ES-I3 (cell line): ENCODE results near the gene ZNG1A.
"Not testable (repeated sequence)": the region's sequence is repeated elsewhere in the genome, so short reads cannot be mapped to it uniquely, and the experiment has no call there.

Experiments used
- H3K36me3 ChIP-seq: 2 replicates; pipeline ENCODE4 v1.6.1; 2013; ENCODE audit warnings: mild to moderate bottlenecking, low read length, control low read depth, moderate library complexity; ENCODE audit not compliant: insufficient read depth
- H3K4me1 ChIP-seq: 2 replicates; pipeline ENCODE4 v1.6.1; 2013; ENCODE audit warnings: mild to moderate bottlenecking, control low read depth, low read length; ENCODE audit not compliant: insufficient read depth
- H3K9ac ChIP-seq: 2 replicates; pipeline ENCODE4 v1.6.1; 2013; ENCODE audit warnings: low read depth, mild to moderate bottlenecking, low read length, moderate library complexity
- H3K9me3 ChIP-seq: 2 replicates; pipeline ENCODE4 v1.6.1; 2013; ENCODE audit warnings: mild to moderate bottlenecking, low read length, moderate library complexity; ENCODE audit not compliant: control insufficient read depth, insufficient read depth

The ZNG1A gene

DNA sequence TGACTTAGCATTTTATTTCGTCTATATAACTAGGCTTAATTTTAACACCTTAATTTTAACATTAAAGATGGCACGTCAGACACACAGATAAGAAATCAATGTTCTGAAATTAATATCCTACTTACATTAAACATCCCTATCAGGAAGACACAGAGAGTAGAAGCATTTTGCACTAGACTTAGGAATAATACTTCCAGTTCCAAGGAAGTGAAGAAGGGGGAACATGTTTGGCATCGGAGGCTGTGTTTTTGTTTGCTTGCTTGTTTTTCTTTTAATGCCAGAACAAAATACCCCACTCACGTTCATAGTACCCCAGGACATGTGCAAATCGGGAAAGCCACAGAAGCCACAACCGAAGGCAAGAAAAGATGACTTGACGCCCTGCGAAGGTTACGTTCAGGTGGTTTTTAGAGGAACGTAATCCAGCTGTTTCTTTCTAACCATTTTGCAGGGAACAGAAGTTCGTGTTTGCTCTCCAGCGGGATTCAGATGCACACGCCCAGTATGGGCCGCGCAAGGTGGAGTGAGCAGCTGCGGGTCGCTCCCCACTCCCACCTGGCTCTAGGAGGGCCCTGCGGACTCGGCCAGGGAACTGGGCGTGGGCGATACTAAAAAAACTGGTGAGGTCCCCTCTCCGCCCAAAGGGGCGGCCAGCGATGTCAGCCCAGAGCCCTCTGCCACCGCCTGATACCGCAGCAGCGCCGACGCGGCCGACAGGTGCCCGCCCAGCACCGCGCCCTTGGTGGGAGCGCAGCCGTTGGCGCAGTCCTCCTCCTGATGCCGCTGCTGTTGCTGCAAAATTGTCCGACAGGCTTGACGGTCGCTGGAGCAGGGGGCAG is 62.4 kb downstream of the ZNG1A start:
- H3K4me1 ChIP-seq, H3K9ac ChIP-seq, H3K36me3 ChIP-seq: not testable (repeated sequence)

DNA sequence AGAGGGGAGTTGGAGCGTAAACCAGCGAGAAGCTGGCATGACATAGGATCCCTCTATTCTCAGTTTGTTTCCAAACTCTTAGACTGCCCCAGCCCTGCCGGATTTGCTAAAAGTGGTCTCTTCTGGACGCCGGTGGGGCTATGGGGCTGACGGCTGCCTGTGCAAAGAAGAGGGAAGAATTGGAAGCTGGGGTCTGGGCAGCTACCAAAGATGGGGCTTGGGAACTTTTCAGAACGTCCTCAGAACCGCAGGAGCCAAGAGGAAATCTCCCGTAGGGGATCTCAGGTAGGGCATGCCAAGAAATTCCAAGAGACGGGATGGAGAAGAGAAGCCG is 63.8 kb downstream of the ZNG1A start:
- H3K36me3 ChIP-seq, H3K4me1 ChIP-seq, H3K9me3 ChIP-seq: not testable (repeated sequence)
- peak overlapping the region; percentile 33; the same call in 1 of the 2 replicates for H3K9ac ChIP-seq

More for the DNA sequence above, 62.4 kb downstream of the ZNG1A start:
- not testable (repeated sequence) for H3K9me3 ChIP-seq

- not testable (repeated sequence) for H3K9me3 ChIP-seq, H3K4me1 ChIP-seq, H3K36me3 ChIP-seq
- peak overlapping the region; percentile 47; the same call in 1 of the 2 replicates for H3K9ac ChIP-seq
Measured at GRCh38 chr9:114267-115117, 64.4 kb downstream of the ZNG1A start.

GRCh38 chr9:113468-114266 is 65.2 kb downstream of the ZNG1A start:
- H3K36me3 ChIP-seq, H3K9me3 ChIP-seq, H3K4me1 ChIP-seq: not testable (repeated sequence)
- H3K9ac ChIP-seq: peak overlapping the region; percentile 47; the same call in 1 of the 2 replicates

GRCh38 chr9:112589-113467 is 66.0 kb downstream of the ZNG1A start:
- not testable (repeated sequence) for H3K4me1 ChIP-seq, H3K36me3 ChIP-seq, H3K9me3 ChIP-seq, H3K9ac ChIP-seq

DNA sequence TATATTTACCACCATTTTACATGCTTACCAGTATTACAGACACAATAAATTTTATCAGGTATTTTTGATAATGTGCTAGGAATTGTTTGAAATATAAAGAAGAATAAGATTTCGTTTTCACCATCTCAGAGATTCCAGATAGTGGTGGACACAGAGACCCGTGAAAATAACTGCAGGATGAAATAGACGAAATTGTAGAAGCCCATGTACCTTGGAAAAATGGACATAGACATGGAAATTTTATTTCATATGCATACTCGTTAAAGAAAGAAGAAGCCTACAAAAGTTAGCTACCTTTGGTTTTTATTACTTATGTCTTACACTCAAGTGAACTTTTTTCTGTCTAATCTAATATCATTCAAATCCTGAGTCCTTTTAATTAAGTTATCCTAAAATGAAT is 68.2 kb downstream of the ZNG1A start:
- H3K9ac ChIP-seq, H3K4me1 ChIP-seq, H3K9me3 ChIP-seq, H3K36me3 ChIP-seq: not testable (repeated sequence)

DNA sequence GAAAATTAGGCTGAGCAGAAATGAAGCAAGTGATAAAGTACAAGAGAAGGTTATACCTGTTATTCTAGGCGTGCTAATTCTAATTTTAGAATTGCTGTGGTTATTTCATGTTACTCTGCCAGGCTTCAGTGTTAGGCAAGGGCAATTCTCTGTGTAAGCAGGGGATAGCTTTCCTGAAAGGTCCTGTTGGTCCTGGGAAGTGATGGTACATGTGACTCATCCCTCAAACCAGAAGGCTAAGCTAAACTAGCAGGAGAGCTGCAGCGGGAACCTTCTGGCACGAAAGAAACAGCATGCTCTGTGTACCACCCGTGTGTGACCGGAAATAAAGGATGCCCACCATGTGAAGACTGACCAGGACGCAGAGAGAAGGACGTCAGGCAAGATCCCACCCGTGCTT is 69.3 kb downstream of the ZNG1A start:
- H3K9ac ChIP-seq, H3K9me3 ChIP-seq, H3K4me1 ChIP-seq, H3K36me3 ChIP-seq: not testable (repeated sequence)

- H3K4me1 ChIP-seq, H3K9me3 ChIP-seq, H3K9ac ChIP-seq, H3K36me3 ChIP-seq: not testable (repeated sequence)
Measured at GRCh38 chr9:108742-109495, 69.9 kb downstream of the ZNG1A start.

DNA sequence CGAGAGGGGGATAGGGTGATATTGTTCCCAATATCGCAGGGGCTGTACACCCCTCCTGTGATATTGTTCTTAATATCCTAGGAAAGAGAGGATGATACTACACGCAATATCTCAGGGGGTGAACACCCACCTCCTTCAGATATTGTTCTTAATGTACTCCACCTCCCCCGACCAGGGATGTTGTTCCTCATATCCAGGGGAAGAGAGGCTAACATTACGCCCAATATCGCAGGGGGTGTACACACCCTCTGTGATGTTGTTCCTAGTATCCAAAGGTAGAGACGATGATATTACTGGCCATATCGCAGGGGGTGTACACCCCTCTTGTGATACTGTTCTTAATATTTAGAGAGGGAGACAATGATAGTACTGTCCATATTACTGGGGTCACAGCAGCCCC is 72.9 kb downstream of the ZNG1A start:
- not testable (repeated sequence) for H3K36me3 ChIP-seq, H3K9me3 ChIP-seq, H3K9ac ChIP-seq, H3K4me1 ChIP-seq

DNA sequence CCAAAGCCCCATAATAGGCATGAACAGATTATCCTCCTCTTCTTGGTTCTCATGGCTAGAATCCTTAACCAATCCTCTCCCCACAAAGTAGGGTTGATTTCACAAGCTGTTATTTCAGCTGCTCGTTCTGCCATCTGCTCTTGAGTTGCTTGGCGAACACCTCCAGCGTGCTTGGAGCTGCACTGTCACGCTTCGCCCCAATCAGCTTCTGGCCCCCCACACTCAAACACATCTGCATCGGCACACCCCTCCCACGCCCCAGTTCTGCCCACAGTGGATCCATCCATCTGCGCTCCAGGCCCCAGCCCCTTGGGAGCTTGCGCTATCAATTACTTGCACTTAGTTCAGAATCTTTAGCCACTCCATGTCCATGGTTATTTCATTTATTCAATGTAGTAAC is 78.4 kb downstream of the ZNG1A start:
- H3K9ac ChIP-seq, H3K36me3 ChIP-seq, H3K4me1 ChIP-seq, H3K9me3 ChIP-seq: not testable (repeated sequence)

DNA sequence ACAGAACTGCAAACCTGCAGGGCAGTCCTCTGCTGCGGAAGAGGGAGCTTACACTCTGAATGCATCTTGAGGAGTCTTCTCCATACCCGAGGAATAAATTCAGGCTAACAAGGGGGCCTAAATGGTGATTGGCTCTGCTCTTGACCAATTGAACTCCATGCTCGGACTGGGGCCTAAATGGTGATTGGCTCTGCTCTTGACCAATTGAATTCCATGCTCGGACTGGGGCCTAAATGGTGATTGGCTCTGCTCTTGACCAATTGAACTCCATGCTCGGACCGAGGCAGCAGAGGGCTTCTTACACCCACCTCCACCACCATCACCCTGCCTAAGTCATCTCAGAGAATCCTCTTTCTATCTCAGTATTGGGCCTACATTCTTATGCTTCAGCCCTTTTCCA is 79.0 kb downstream of the ZNG1A start:
- not testable (repeated sequence) for H3K4me1 ChIP-seq, H3K36me3 ChIP-seq, H3K9me3 ChIP-seq, H3K9ac ChIP-seq

- H3K4me1 ChIP-seq, H3K9ac ChIP-seq, H3K36me3 ChIP-seq, H3K9me3 ChIP-seq: not testable (repeated sequence)
Measured at GRCh38 chr9:98775-99174, 80.1 kb downstream of the ZNG1A start.

DNA sequence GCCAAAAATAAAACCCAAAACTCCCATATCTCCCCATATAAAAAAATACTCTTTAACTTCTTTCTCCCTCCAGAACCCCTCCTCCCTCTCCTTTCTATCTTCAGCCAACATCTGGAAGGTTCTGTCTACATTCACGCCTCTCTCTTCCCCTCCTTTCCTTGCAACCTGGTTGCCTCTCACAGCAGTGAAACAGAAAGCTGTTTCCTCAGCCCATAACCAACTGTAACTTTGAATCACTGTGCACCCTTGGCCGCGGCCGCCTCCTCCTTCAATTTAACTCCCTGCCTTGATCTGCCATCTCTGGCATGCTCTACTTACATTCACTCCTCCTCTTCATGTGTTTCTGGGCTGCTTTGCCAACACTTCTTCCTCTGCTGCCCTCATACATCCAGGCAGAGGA is 83.9 kb downstream of the ZNG1A start:
- H3K9ac ChIP-seq, H3K4me1 ChIP-seq, H3K36me3 ChIP-seq, H3K9me3 ChIP-seq: not testable (repeated sequence)
